ENCODE data around the gene IGDCC3.

DNA sequence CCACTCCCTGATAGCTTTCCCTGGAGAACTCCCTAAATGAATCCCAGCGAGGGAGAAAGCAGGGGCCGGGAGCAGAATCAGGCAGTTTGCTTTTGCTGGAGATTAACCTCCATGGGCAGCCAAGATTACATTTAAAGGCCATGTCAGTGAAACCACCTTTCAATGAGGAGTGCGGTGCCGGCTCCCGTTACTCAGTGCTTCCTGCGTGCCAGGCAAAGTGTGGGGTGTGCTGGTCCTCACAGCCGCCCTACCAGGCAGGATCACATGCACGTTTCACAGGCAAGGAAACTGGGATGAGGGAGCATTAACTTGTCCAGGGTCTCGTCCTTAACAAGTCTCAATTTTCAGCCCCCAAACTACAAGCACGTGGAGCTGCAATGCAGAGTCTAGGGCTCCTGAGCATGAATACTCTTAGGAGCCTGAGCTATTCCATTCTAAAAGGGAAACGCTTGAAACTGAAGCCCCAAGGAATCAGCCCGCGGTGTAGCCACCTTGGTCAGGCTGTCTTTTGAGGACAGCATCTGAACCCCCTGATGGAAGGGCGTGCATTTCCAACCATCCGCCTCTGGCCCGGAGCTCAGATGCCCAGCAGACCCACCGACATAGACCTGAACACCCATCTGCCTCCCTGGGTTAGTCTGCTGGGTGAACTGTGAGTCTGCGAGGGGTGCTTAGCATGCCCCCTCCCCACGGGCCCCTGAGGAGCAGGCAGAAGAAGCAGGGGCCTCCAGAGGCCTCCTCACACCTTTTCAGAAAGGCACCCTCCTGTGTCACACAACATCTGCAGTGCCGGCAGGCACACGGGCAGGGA lies 5.6 kb downstream of the IGDCC3 start:
- TF ChIP-seq, protein P1, sequence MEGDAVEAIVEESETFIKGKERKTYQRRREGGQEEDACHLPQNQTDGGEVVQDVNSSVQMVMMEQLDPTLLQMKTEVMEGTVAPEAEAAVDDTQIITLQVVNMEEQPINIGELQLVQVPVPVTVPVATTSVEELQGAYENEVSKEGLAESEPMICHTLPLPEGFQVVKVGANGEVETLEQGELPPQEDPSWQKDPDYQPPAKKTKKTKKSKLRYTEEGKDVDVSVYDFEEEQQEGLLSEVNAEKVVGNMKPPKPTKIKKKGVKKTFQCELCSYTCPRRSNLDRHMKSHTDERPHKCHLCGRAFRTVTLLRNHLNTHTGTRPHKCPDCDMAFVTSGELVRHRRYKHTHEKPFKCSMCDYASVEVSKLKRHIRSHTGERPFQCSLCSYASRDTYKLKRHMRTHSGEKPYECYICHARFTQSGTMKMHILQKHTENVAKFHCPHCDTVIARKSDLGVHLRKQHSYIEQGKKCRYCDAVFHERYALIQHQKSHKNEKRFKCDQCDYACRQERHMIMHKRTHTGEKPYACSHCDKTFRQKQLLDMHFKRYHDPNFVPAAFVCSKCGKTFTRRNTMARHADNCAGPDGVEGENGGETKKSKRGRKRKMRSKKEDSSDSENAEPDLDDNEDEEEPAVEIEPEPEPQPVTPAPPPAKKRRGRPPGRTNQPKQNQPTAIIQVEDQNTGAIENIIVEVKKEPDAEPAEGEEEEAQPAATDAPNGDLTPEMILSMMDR (IDR thresholded peaks at IDR 0.05) = no peak
- TF ChIP-seq POLR2A (IDR thresholded peaks at IDR 0.05) (no peak), EP300 (IDR thresholded peaks at IDR 0.05) (no peak)

All from tibial nerve (tissue), 4 donors.